ENCODE measurements around the gene NBEAL2.

The NBEAL2 gene

DNA sequence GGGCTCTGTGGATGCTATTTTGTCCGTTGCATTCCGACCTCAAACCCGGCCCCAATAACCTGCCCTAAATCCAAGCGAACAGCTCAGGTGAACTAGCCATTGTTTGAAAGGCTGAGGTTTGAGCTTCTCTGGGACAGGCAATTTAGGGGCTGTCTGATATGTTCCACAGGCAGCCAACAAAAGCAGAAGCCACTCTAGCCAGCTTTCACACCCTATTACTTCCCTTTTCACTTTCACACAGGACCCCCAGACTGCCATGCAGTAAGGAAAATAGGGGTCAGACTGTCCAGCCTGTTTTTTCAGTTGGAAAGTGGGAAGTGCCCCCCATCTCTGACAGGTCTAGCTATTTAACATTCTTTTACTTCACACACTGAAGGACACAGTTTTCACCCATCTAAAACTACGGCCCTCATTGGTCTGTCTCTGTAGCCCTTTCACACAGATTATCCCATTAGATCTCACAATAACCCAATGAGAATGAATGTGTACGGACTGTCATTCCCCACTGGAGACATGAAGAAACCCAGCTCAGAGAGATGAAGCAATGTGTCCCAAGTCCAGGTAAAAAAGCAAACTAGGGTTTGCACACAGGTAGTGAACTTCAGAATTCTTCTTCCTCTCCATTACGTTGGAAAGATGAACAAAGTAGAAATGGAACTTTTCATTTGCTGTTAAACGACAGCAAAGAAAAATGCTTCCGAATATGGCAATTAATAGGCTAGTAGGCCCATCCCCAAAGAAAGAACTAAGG lies 4.9 kb upstream of the NBEAL2 start:
- Histone ChIP-seq H3K9ac (no peak overlapping the region), H4K20me1 (ENCODE audit: insufficient read depth) (no peaks in the 10 kb centered on the region; the same call in 1 of the 2 replicates), H3K4me2 (peak overlapping the region; percentile 17; the same call in 1 of the 2 replicates), H3K4me1 (ENCODE audit: low read depth, poor library complexity, severe bottlenecking) (peaks cover 5% of the 10 kb centered on the region), H2AFZ (ENCODE audit: low read depth) (no peak overlapping the region), H3K79me2 (ENCODE audit: insufficient read depth, low read depth) (peaks cover 66% of the 10 kb centered on the region), H3K4me3 (IDR thresholded peaks at IDR 0.05; ENCODE audit: insufficient read depth, low read depth, low read length) (no peak overlapping the region), H3K27me3 (ENCODE audit: insufficient read depth, low read depth) (no peaks in the 10 kb centered on the region), H3K36me3 (ENCODE audit: insufficient read depth) (no peaks in the 10 kb centered on the region), H3K27ac (no peak overlapping the region)
- TF ChIP-seq CTCF (conservative IDR thresholded peaks at IDR 0.05; ENCODE audit: low read depth, low read length): no peak

- H3K79me2 ChIP-seq (ENCODE audit: insufficient read depth, low read depth): peaks cover 52% of the 10 kb centered on the region
- H3K36me3 ChIP-seq (ENCODE audit: insufficient read depth): no peaks in the 10 kb centered on the region
- H3K4me2 ChIP-seq: peak within 1 kb of the TSS; percentile 63
- TF ChIP-seq CTCF (conservative IDR thresholded peaks at IDR 0.05; ENCODE audit: low read depth, low read length): no peak
- H2AFZ ChIP-seq (ENCODE audit: low read depth): peak within 1 kb of the TSS; percentile 41; the same call in 1 of the 2 replicates
- peaks cover 7% of the 10 kb centered on the region for H3K4me1 ChIP-seq (ENCODE audit: low read depth, poor library complexity, severe bottlenecking)
- no peak within 1 kb of the TSS for H3K4me3 ChIP-seq (IDR thresholded peaks at IDR 0.05; ENCODE audit: insufficient read depth, low read depth, low read length)
- no peaks in the 10 kb centered on the region for H4K20me1 ChIP-seq (ENCODE audit: insufficient read depth)
- H3K27me3 ChIP-seq (ENCODE audit: insufficient read depth, low read depth): no peaks in the 10 kb centered on the region
- H3K9ac ChIP-seq: peak within 1 kb of the TSS; percentile 80
- peak within 1 kb of the TSS; percentile 68 for H3K27ac ChIP-seq
Observed at GRCh38 chr3:46976326-46977190, 2.9 kb upstream of the NBEAL2 start, which contains the start of gene CCDC12. Gene CCDC12 (minus strand): TSS chr3:46976745. CDS start chr3:46976732, 13 bp downstream.

DNA sequence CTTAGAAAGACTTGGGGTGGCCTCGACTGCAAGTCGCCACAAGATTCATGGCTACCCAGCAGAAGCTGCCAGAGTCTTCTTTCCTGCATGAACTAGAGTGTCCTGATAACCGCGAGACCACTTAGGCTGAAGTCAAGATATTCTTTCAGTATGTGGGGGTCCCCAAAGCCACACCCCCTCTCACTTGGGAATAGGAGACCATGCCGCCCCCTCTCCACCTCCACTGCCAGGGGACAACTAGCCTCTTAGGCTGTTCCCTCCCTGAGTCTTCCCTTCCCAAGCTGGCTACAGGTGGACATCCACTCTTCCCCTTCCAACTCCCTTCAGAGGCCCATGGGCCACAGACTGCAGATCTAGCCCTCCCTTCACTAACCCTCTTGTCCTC lies 1.7 kb upstream of the NBEAL2 start:
- Histone ChIP-seq H3K9ac (no peak overlapping the region), H3K4me1 (ENCODE audit: low read depth, poor library complexity, severe bottlenecking) (peaks cover 2% of the 10 kb centered on the region), H3K27me3 (ENCODE audit: insufficient read depth, low read depth) (no peaks in the 10 kb centered on the region), H4K20me1 (ENCODE audit: insufficient read depth) (no peaks in the 10 kb centered on the region), H3K4me3 (IDR thresholded peaks at IDR 0.05; ENCODE audit: insufficient read depth, low read depth, low read length) (no peak overlapping the region), H3K79me2 (ENCODE audit: insufficient read depth, low read depth) (peaks cover 39% of the 10 kb centered on the region), H3K27ac (no peak overlapping the region), H3K4me2 (no peak overlapping the region), H3K36me3 (ENCODE audit: insufficient read depth) (no peaks in the 10 kb centered on the region), H2AFZ (ENCODE audit: low read depth) (no peak overlapping the region)
- no peak for TF ChIP-seq CTCF (conservative IDR thresholded peaks at IDR 0.05; ENCODE audit: low read depth, low read length)

- Histone ChIP-seq H3K9ac (no peak overlapping the region; the same call in 1 of the 2 replicates), H3K4me1 (ENCODE audit: low read depth, poor library complexity, severe bottlenecking) (peaks cover 2% of the 10 kb centered on the region), H3K79me2 (ENCODE audit: insufficient read depth, low read depth) (peaks cover 34% of the 10 kb centered on the region), H3K4me3 (IDR thresholded peaks at IDR 0.05; ENCODE audit: insufficient read depth, low read depth, low read length) (no peak overlapping the region), H3K27ac (no peak overlapping the region), H3K27me3 (ENCODE audit: insufficient read depth, low read depth) (no peaks in the 10 kb centered on the region), H4K20me1 (ENCODE audit: insufficient read depth) (no peaks in the 10 kb centered on the region), H3K36me3 (ENCODE audit: insufficient read depth) (no peaks in the 10 kb centered on the region), H3K4me2 (peak overlapping the region; percentile 78), H2AFZ (ENCODE audit: low read depth) (no peak overlapping the region)
- TF ChIP-seq CTCF (conservative IDR thresholded peaks at IDR 0.05; ENCODE audit: low read depth, low read length): no peak
Observed at GRCh38 chr3:46978381-46978780, 1.1 kb upstream of the NBEAL2 start.

Measured in KMS-11 (cell line).